GM18502 (cell line): ENCODE results near the gene EPHB1.
"Not testable (repeated sequence)": the region's sequence is repeated elsewhere in the genome, so short reads cannot be mapped to it uniquely, and the experiment has no call there.

Experiments
- ATAC-seq: cut with Tn5 transposase; IDR thresholded peaks from one replicate; pipeline ENCODE4 v1.9.1; 2021; ENCODE audit warnings: mild to moderate bottlenecking; ENCODE audit not compliant: unreplicated experiment, poor library complexity

Gene EPHB1

DNA sequence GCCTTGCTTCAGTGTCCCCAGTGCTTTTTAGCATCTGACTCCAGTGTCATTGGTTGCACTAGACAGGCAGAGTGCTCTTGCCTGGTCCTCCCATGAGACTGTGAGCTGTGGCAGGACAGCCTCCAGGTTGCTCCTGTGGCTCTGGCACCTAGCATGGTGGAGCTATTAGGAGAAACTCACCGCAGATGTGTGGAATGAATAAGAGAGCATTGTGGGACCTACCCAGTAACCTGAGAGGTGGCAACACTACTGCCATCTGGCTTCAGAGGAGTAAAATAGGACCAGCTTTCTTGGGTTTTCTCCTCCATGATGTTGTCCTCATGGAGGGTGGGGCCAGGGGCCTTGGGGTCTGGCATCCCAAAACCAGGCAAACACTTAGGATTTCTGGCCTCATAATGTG lies 183.6 kb downstream of the EPHB1 start:
- no peak for ATAC-seq

DNA sequence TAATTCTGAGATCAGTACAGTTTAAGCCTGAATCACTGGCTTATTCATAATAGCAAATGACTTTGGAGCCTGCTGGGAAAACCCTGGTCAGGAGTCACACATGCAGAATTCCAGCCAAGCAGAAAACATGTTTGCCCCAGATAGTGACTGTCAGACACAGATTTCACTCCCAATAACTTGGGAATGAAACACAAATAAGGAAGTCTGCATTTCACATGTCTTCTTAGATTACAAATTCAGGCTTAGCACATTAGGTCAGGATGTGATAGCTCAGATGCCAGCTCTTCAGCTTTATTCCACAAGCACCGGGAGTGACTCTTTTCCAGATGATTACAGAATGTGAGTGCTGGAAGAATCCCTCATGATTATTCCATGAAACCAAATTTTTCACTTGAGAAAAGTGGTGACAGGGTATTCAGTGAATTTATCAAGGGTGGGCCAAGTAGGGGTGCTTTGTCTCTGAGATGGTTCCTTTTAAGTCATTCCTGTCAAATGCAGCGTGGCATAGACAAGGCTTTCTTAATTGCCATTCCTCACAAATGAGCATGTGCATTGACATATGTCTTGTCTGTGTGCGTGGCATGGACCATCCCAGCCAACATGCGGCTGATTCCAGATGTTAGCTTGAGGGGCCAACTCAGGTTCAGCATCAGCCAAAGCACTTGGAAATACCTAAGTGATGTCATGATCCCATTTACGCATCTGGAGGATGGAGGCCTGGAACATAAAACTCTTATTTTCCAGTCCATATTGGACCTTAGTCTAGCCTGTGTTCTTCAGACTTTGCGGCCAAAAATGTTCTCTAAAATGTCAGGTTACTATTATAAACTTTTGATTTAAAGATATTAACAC lies 191.0 kb downstream of the EPHB1 start:
- ATAC-seq: no peak

DNA sequence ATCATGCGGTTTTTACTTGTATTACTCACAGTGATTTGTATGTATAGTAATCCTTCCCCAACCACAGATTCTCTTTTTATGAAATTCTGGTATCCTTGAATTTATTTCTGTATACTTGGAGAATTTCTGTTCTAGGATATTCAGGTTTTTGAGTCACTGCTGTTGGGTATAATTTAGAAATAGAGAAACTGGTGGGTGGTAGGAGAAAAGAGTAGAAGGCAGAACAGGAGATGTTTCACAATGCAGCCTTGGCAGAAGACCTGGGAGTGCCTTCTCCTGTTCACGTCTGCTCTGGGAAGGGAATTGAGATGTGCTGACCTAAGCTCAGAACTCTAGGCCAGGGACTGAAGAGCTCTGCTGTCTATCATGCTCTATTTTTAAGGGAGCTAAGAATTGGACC lies 193.6 kb downstream of the EPHB1 start:
- ATAC-seq: no peak

GRCh38 chr3:134991003-134991402 lies 195.9 kb downstream of the EPHB1 start:
- no peak for ATAC-seq

GRCh38 chr3:134991472-134992010 lies 196.5 kb downstream of the EPHB1 start:
- no peak for ATAC-seq

GRCh38 chr3:134992180-134992579 lies 197.1 kb downstream of the EPHB1 start:
- no peak for ATAC-seq

DNA sequence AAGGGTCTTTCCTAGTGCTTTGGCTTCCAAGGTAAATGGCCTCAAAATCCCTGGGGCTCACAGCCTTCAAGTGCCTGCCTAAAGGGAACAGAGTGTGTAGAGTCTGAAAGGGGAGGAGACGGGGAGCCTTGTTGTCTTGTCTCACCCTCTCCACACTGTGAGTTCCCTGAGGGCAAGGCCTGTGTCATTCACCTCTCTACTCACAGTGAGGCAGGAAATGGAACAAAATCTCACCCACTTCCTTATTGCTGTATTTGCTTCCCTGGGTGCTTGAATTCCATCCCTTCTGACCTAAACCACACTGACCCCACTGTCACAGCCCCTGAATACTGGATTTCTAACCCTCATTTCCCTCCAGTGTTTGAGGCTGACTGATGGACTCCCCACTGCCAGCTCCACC lies 197.5 kb downstream of the EPHB1 start:
- ATAC-seq: no peak

- no peak for ATAC-seq
These were observed 198.0 kb downstream of the EPHB1 start for GRCh38 chr3:134993011-134993410.

- no peak for ATAC-seq
These were observed 203.1 kb downstream of the EPHB1 start for GRCh38 chr3:134998158-134998557.

- no peak for ATAC-seq
These were observed 203.8 kb downstream of the EPHB1 start for GRCh38 chr3:134998855-134999254.

DNA sequence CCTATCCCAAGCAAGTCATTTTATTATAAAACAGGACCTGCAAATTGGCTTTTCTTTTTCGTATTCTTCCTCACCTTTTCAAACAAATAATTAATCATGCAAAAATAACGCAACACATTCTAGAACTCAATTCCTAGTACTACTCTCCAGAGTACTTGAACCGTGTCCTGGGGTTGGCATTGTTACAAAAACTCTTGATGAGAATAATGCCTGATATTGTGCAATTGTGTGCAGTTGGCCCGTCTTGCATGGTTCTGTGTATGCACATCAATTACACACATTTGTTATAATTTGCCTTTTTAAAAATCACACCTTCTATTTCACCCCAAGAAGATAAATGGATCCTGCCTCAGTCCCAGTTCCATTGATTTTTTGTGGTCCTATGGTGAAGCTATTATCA lies 205.4 kb downstream of the EPHB1 start:
- ATAC-seq: no peak

- ATAC-seq: not testable (repeated sequence)
These were observed 210.6 kb downstream of the EPHB1 start for GRCh38 chr3:135005616-135006015.

GRCh38 chr3:135007607-135008006 lies 212.5 kb downstream of the EPHB1 start:
- ATAC-seq: no peak

- no peak for ATAC-seq
These were observed 213.3 kb downstream of the EPHB1 start for GRCh38 chr3:135008326-135008725.

GRCh38 chr3:135009014-135009413 lies 214.0 kb downstream of the EPHB1 start:
- ATAC-seq: no peak

GRCh38 chr3:135012101-135012500 lies 217.0 kb downstream of the EPHB1 start:
- no peak for ATAC-seq

DNA sequence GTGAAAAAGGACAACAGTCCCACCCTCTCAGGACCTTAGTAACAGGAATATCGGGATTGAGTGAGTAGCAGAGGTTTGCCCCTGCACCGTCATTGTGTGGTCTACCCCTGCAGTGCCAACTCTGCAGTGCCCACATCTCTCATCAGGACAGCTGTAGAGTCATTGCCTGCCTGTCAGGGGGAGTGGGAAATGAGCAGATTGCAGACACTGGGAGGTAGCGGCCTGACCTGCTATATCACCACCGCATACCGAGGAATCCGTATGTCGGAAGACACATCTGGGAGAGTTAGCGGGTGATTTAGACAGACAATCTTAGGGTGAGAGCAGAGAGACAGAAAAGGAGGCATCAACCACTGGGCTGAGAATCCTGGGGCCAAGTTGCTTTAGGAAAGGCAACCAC lies 218.1 kb downstream of the EPHB1 start:
- no peak for ATAC-seq

- ATAC-seq: no peak
These were observed 219.5 kb downstream of the EPHB1 start for GRCh38 chr3:135014566-135014965.

- no peak for ATAC-seq
These were observed 222.2 kb downstream of the EPHB1 start for GRCh38 chr3:135017003-135017893.

- peak; percentile 77 for ATAC-seq
These were observed 223.3 kb downstream of the EPHB1 start for GRCh38 chr3:135018149-135018923.
